Measurements from ENCODE around the gene SNORC.

Gene SNORC

DNA sequence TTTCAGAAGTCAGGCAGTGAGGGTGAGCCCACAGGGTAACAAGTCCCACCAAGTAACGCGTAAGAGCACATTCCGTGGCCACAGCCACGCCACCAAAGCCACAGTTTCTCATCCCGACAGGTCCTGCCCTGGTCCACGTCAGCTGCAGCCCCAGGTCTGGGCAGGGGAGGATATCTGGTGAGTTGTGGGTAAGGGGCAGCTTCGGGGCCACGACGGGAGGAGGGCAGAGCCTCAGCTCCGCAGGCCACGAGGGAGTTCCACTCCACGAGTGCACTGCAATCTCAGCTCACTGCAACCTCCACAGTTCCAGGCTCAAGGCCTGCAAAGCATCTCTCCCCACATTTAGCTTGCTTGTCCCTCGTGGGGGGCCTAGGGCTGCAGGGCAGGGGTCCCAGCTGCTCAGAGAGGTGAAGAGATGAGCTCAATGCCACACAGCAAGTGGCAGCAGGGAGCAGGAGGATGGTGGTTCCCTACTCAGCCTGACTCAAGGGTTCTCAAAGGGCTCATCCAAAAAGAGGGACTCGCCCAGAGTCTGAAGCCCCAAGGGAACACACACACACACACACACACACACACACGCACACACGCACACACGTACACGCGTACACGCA lies 12.5 kb downstream of the SNORC start:
- DNase-seq (ENCODE audit: low spot score): no peak

DNA sequence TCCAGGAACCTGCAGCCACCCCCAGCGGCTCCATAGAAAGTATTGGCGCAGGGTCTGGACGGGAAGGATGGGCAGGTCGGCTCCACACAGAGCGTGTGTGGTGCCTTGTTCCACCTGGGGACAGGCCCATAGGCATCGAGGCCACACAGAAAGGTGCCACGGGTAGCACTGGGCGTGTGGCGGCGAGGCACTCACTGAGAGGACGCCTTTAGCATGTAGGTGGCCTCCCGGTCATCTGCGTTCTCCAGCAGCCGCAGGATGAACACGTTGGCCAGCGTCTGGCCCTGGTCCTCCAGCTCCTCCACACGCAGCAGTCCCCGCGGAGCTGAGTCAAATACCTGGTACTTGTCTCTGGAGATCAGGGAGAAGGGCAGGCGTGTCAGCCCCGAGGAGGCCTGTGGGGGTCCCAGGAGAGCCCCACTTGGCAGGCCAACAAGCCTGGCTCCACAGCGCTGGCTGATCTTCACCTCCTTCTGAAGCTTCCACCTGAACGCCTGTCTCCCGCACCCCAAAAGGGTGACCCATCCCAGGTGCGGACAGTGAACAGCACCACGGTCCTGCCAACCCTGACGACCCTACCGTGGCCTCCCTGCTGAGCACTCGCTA lies 13.2 kb downstream of the SNORC start:
- DNase-seq (ENCODE audit: low spot score): no peak

DNA sequence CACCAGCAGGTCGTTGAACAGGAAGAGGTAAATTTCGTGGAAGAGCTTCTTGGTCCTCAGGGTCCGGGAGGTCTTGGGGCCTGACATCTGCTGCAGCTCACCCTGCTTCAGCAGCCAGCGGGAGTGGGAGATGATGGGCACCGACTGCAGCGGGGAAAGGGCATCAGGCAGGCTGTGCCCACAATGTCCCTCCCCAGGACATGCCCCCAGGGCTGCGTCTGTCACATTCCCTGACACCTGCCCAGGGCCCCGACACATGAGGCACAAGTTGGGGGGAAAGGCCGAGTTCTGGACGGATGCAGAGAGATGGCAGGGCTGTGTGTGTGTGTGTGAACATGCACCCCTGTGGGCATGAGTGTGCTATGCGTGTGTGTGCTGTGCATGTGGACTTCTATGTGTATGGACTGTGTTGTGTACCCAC lies 13.9 kb downstream of the SNORC start:
- no peak for DNase-seq (ENCODE audit: low spot score)

DNA sequence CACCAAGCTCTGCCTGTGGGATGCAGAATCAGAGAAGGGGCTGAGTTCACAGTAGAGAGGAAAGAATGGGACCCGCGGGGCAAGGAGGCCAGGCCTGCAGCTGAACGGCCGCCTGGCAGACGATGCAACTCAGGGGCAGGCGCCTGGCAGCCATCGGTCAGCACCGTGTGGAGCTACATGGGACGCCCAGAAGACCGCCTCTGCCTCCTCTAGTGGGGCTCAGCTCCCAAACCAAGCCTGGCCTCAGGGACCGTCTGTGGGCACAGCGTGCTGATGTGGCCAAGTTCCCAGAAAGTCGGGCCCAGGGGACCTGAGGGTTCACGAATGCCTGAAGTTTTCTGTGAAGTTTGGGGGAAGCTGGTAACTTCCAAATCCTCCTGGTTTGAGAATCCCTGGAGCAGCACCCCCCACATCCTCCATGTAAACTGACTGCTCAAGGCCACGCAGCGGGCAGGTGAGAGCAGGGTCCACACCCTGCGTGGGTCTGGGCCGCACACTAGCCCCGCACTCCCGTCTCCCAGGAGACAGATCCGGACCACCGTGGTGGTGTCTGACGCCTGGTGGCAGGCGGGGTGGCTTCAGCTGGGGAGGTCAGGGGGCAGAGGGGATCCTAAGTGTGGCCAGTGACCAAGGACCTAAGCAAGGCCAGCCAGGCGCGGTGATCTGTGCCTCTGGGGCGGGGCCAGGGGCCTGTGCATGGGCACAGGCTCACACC lies 14.6 kb downstream of the SNORC start:
- no peak for DNase-seq (ENCODE audit: low spot score)

DNA sequence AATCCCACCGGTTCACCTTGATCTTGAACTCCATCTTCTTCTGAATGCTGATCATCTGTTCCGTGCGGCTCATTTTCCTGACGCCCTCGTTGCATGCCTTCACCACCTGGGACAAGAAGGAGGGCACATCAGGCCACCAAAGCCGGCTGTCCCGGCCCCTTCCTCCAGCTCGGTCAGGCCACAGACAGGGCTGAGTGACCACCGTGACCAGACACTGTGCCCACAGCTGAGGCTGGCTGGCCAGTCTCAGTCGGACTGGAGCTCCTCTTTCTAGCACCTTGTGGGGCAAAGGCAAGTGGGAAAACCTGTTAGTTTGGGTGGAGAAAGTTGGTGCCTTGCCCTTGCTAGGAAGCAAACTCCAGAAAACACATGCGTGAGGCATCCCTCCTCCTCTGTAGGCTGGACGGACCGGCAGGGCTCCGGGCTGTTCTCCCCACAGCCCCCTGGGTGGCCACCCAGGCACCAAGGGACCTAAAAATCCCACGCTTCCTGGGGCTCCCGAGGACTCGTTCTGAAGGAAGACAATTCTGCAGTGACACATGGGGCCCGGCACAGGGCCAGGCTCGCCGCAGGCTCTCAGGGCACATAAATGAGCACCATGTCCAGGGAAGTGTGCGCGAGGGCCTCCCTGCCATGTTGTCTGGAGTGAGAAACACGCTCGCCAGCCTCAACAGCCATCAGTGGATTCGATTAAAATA lies 15.3 kb downstream of the SNORC start:
- no peak for DNase-seq (ENCODE audit: low spot score)

DNA sequence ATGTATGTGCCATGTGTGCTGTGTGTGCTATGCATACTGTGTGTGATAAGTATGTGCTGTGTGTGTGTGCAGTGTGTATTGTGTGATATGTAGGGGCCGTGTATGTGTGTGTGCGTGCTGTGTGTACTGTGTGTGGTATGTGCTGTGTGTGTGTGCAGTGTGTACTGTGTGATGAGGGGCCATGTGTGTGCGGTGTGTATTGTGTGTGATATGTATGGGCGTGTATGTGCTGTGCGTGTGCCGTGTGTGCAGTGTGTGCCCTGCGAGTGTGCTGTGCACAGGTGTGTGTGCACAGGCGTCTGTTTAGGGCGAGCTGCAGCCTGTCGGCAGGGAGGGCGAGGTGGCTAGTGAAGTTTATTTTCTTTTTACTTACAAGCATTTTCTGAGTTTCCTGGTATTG lies 16.1 kb downstream of the SNORC start:
- no peak for DNase-seq (ENCODE audit: low spot score)

DNA sequence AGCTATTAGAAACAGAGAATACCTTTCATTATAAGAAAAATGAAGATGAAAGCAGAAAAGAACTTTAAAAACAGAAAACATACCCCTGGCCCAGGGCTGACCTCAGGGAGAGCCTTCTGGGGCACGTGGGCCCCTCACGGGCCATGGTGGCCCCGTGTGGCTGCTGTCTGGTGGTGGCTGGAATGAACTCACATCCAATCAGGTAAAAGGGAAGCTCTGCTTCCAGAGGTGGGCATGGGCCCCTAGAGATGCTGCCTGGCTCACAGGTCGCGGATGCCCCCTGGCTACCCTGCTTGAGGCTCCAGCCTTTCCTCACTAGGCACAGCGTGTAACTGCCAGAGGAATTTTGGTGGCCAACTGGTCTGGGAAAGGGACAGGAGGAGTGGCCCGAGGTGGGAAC lies 16.6 kb downstream of the SNORC start:
- DNase-seq (ENCODE audit: low spot score): no peak

DNA sequence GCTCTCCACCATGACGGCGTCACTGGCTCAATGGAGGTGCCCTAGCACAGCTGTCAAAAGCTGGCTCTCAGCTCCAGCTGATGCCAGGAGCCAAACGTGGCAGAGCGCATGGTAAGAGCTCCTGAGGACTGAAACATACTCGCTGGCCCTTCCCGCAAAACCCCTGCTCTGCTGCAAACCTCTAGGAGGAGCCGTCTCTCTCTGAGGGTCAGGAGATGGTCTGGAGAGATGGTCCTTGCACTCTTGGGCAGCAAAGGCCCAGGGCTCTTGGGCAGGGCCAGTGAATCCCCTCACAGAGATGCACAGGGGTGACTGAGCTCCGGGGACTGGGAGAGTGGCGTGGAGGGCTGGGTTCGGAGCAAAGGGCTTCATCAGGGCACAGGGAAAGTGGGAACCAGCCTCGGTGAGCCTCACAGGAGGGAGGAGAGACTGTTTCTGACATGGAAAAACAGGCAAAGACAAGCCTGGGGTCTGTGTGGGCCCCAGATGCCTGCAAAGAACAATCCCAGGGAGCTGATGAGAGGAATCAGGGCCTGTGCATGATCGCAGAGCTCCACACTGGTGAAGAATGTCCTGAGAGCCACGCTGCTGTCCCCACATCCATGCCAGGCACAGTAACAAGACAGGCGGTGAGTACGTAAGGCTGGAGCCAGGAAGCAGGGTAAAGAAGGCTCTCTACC lies 17.2 kb downstream of the SNORC start:
- DNase-seq (ENCODE audit: low spot score): no peak

DNA sequence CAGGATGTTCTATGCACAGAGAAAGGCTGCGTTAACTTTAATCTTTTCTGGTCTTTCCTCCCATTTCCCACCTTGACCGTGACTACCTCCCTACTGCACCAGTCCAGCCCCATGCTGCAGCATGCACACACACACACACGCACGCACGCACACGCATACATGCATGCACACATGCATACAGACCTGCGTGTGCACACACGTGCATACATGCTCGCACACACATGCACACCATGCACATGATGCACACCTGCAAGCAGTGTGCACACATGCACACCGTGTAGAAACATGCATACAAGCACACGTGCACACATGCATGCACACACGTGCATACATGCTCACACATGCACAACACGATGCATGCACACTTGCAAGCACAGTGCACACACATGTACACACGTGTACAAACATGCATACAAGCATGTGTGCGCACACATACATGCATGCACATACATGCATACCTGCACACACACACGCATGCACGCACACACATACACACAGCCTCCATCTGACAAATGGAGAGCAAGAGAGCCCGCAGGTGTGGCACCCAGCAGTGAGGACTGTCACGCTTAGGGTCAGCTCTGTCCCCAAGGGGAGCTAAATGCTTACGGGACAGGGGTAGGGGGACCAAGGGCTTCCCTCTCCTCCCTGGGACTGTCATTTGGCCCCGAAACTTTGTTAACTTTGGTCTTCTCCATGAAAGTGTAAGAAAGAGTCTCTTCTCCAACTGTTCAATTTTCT lies 18.2 kb downstream of the SNORC start:
- no peak for DNase-seq (ENCODE audit: low spot score)

DNA sequence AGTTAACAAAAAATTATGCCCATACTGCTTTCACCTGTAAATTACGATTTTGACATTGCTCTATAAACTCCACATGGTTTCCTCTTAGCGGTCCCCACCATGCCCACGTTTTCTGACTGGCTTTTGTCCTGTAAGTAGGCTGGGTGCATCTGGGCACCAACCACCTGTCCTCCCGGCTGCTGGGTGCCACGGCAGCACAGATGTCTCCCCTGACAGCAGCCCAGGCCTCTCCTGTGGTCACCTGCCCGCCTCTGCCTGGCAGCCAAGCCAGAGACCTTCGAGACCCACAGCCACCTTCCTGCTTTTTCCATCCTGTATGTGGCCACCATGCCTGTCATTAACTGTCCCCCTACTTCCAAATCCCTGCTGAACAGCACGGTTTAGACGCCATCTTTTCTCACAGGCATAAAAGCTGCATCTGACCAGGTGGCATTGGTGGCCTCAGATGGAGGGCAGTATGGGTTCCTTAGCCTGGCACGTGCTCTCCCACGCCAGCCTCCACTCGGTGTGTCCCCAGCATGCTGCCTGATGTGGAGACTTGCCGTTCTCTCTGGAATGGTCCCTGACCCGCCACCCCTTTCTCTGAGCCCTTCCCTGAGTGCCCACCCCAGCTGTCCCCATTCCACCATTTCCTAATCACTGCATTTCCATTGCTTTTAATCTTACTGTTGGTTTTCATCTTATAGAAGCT lies 18.9 kb downstream of the SNORC start:
- DNase-seq (ENCODE audit: low spot score): no peak

DNA sequence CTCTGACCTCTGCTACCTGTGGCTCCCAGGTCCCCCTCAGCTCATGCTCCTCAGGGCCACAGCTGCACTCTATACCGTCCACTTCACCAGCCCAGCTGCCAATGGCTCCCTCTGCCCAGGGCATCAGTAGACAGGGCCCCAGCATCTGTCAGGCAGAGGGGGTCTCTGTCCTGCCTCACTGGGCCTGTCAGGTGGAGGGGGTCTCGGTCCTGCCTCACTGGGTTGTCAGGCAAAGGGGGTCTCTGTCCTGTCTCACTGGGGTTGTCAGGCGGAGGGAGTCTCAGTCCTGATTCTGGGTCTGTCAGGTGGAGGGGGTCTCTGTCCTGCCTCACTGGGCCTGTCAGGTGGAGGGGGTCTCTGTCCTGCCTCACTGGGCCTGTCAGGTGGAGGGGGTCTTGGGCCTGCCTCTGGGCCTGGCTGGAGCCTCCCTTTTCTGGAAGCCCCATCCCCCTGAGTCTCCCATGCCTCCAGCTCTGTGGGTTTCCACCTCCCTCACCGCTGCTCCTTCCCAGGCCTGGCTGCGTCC lies 19.9 kb downstream of the SNORC start:
- no peak for DNase-seq (ENCODE audit: low spot score)

DNA sequence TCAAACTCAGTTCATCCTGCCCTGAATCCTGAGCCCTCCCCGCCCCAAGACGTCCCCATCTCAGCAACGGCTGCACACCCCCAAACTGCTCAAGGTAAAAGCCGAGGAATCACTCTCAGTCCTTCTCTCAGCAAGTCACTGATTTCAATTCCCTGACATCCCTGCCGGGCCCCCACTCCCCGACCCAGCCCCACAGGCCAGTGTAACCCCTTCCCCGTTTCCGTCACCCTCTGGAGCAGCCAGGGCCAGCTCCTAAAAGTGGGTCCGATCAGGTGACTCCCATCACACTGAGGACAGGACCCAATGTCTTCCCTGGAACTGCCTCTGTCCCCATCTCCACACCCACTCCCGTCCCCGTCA lies 20.5 kb downstream of the SNORC start:
- DNase-seq (ENCODE audit: low spot score): no peak

DNA sequence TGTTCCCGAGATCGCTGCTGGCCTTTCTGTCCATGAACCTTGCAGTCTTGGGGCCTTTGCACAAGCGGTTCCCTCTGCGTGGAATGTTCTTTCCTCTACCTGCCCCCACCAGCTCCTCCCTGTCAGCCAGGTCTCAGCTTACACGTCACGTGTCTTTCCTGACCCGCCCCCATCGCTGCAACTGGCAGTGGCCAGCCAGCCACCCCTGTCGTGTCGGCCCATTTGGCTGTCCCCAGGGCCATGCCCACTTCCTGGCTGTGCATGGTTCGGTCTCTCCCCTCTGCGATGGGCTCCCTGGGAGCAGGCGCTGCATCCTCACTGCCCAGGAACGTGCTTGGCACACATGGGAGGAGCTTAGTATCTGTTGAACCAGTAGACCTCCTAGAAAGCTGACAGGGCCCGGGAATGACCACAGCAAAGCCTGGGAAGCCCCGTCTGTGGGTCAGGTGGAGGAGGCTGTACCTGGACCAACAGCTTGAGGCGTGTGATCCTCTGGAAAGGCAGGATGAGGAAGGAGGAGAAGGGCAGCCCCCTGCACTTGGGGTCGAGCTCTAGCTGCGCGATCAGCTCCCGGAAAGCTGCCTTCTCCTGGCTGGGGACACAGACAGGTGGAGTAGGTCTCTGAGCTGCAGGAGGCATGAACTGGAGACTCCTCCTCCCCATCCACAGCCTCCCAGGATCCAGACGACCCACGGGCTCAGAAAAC lies 21.0 kb downstream of the SNORC start:
- no peak for DNase-seq (ENCODE audit: low spot score)

DNA sequence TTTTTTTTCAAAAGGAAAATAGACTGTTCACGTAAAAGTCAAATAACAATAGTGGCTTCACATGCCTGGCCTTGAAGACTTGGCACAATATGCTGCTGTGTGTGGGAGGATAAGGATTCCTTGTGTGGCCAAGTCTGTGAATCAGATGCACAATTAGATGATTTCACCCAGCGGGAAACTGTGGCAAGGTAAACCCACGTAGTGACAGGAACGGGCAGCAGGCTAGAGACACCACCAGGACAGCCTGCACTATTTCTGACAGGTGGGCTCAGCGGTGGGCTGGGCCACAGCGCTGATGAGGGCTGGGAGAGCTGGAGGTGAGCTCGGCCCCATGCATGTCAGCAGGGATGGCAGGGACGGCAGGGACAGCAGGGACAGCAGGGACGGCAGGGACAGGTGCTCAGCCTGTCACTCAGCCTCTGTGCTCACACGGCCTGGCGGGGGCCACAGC lies 21.6 kb downstream of the SNORC start:
- DNase-seq (ENCODE audit: low spot score): no peak

DNA sequence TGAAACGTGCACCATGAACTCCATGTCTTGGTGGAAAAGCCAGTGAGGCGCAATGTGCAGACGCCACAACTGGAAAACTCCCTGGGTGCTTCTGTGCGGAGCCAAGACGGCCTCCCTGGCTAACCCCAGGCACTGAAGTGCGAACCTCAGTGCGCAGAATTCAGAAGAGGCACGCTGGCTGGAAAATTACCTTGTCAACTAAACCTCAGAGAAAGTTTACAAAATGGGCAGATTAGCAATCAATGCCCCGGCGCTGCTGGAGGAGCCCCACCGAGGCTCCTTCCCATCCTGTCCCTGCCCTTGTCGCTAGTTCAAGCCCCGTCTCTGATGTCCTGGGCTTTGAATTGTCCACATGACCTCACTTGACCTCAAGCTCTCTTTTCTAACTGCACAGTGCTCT lies 22.2 kb downstream of the SNORC start:
- no peak for DNase-seq (ENCODE audit: low spot score)

DNA sequence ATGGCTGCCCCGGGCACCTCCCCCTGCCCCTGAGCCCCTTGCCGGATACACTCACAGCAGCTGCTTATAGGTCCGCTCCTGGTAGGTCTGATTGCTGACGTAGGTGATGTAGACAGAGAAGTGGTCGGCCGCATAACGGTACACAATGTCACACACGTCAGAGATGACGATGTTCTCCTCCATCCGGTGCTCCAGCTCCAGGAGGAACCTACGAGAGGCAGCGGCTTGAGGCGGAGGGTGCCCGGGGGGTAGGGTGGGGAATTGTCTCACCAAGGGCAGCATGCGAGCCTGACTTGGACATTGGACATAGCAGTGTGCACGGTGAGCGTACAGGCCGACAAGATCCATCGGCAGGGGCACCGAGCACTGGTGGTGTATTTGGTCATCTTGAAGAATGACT lies 22.8 kb downstream of the SNORC start:
- no peak for DNase-seq (ENCODE audit: low spot score)

DNA sequence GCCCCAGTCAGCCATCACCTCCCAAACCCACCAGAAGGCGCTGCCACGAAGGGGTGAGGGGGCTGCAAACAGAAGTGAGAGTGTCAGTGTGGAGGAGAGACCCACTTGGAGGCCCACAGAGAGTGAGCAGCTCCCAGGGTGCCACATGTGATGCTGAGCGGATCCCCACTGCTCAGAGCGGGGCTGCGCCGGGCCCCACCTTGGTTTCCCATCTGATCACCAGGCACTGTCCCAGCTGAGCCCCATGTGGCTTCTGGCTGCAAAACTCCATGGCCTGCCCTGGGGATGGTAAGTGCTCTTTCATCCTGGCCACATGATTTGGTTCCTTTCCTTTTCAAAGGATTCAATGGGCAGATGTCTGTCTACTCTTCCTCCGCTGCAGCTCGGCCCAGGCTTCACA lies 23.8 kb downstream of the SNORC start:
- DNase-seq (ENCODE audit: low spot score): no peak

DNA sequence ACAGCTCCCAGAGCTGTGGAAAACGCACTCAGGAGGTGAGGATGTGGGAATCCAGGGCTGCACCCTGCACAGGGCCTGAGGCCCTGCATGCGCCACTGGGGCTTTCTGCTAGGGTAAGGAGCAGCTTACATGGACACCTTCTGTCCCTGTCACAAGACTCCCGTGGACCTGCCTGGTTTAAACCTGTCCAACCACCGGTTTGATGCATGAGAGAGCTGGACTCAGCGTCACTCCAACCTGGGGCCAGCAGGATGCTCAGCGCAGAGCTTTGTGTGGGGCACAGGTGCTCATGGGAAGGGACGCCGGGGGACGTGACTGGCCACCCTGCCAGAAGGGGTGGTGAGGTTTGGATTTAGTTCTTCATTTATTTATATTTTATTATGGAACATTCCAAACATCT lies 24.2 kb downstream of the SNORC start:
- DNase-seq (ENCODE audit: low spot score): no peak

DNA sequence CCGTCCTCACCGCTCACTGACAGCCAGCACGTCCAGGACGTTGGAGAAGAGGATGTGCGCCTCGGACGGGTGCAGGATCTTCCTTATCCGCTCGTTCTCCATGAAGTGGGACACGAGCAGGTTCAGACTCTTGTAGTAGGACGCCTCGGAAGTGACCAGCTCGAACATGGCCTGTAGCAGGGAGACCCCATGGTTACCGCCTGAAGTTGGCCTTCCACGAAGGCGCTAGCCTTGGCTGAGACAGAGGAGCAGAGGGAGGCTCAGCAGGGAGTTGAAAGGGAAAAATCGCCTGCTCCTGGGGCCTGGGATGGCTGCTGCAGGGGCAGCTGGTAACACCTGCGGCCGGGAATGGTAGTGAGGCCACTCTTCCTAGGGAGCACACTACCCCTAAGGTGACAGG lies 24.7 kb downstream of the SNORC start:
- no peak for DNase-seq (ENCODE audit: low spot score)

DNA sequence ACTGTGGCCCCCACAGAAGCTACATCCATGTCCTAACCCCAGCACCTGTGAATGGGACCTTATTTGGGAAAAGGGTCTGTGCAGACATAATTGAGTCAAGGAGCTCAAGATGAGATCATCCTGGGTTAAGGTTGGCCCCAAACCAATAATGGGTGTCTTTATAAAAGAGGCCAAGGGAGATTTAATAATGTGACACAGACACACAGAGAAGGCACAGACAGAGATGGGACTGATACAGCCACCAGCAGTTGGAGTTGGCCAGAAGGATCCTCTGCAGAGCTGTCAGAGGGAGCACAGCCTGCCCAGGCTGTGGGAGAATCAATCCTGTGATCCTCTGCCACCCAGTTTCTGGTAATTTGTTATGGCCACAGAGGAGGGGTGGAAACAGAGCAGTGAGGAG lies 26.0 kb downstream of the SNORC start:
- DNase-seq (ENCODE audit: low spot score): no peak

Measured in cerebellar cortex (tissue), 1 donor.